ENCODE data around the gene PAQR8.

PAQR8 gene

DNA sequence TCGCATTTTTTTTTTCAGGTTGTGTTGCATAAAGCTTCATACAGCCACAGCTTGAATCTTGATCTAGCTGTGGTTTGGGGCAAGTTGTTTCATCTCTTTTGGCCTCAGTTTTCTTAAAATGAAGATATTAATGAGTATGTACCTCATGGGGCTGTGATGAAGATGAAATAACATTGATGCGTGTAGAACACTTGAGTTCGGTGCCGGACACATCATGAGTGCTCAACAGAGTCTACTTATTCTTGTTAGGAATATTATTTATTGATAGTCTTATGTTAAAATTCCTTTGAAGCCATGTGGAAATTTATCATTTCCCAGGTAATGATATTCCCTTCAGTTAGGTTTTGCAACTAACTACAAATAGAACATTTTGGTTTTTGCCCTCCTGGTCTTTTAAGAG, 3.4 kb downstream of the PAQR8 start:
- Mint-ChIP-seq H3K9me3 (no peaks in the 10 kb centered on the region), H3K27ac (no peak overlapping the region), H3K4me3 (no peak overlapping the region), H3K27me3 (ENCODE audit: low read depth, poor library complexity) (peaks cover 16% of the 10 kb centered on the region), H3K4me1 (peaks cover 33% of the 10 kb centered on the region), H3K36me3 (ENCODE audit: low read depth) (peaks cover 15% of the 10 kb centered on the region)
- no peak for DNase-seq
- TF ChIP-seq, protein P1, sequence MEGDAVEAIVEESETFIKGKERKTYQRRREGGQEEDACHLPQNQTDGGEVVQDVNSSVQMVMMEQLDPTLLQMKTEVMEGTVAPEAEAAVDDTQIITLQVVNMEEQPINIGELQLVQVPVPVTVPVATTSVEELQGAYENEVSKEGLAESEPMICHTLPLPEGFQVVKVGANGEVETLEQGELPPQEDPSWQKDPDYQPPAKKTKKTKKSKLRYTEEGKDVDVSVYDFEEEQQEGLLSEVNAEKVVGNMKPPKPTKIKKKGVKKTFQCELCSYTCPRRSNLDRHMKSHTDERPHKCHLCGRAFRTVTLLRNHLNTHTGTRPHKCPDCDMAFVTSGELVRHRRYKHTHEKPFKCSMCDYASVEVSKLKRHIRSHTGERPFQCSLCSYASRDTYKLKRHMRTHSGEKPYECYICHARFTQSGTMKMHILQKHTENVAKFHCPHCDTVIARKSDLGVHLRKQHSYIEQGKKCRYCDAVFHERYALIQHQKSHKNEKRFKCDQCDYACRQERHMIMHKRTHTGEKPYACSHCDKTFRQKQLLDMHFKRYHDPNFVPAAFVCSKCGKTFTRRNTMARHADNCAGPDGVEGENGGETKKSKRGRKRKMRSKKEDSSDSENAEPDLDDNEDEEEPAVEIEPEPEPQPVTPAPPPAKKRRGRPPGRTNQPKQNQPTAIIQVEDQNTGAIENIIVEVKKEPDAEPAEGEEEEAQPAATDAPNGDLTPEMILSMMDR (IDR thresholded peaks at IDR 0.05) = no peak

DNA sequence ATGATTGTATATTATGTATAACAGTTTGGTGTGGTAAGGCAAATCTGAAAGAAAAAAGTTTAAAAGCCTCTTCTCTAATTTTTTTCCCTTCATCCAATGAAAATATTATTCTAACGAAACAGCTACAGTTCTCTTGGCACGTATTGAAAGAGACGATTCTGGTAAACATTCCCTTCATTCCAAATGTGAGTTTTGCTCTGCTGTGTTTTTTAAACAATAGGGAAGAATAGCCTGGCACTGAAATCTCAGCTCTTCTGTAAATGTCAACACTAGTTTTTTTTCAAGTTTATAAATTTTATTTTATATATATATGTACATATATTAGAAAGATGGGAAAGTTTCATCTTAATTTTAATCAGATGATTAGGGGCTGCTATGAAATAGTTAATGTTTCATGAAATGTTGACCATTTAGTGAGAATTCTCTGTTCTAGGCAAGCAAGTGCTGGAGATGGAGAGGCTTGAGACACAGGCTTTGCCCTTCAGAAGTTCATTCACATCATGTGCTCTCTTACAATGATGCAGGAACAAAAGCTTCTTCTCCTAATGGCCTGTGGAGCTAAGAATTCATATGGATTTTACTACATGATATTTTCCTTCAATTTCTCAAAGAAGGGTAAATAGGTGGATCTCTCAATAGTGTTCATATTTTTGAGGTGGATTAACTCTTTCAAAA, 4.1 kb downstream of the PAQR8 start:
- no peak for DNase-seq
- H3K4me3 Mint-ChIP-seq = no peak overlapping the region

DNA sequence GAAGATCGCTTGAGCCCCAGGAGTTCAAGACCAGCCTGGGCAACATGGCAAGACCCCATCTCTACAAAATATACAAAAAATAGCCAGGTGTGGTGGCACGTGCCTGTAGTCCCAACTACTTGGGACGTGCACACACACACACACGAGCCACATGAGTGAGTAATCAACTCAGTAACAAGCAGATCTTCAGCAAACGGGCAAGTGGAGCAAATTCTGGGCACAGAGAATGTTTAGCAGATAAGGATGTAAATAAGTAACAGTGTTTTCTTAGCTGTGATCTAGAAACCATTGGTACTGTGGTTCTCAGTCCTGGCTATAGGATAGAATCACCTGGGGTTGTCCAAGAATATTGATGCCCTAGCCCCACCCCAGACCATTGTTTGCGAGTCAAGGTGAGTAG, 6.1 kb downstream of the PAQR8 start:
- peaks cover 13% of the 10 kb centered on the region for H3K4me1 Mint-ChIP-seq
- TF ChIP-seq, protein P1 (IDR thresholded peaks at IDR 0.05) = no peak
- H3K9me3 Mint-ChIP-seq = no peaks in the 10 kb centered on the region
- H3K4me3 Mint-ChIP-seq = no peak overlapping the region
- peaks cover 15% of the 10 kb centered on the region for H3K36me3 Mint-ChIP-seq (ENCODE audit: low read depth)
- no peak overlapping the region for H3K27ac Mint-ChIP-seq
- DNase-seq = no peak
- H3K27me3 Mint-ChIP-seq (ENCODE audit: low read depth, poor library complexity) = peaks cover 8% of the 10 kb centered on the region

More for the DNA sequence above, 4.1 kb downstream of the PAQR8 start:
- H3K27ac Mint-ChIP-seq = no peak overlapping the region
- no peaks in the 10 kb centered on the region for H3K9me3 Mint-ChIP-seq
- peaks cover 15% of the 10 kb centered on the region for H3K36me3 Mint-ChIP-seq (ENCODE audit: low read depth)
- H3K4me1 Mint-ChIP-seq = peaks cover 27% of the 10 kb centered on the region
- H3K27me3 Mint-ChIP-seq (ENCODE audit: low read depth, poor library complexity) = peaks cover 16% of the 10 kb centered on the region
- TF ChIP-seq, protein P1 (IDR thresholded peaks at IDR 0.05) = no peak

DNA sequence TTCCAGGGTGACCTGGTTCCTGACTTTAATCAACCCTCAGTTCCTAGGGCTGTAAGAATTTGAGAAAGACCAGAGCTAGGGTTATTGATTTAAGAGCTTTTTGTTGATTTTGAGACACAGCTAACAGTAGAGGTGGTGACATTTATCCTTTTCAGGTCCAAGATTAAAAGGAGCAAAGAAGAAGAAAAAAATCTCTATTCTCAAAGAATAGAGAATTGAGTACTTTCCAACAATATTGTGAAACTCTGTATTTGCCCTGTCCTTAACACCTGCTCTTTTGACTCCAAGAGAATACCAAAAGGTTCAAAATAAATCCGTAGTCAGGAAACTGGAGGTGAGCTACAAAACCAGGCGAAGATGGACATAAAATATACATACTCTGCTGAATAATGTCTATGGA, 7.3 kb downstream of the PAQR8 start:
- Mint-ChIP-seq H3K4me3 (no peak overlapping the region), H3K27ac (no peak overlapping the region), H3K4me1 (peaks cover 5% of the 10 kb centered on the region), H3K36me3 (ENCODE audit: low read depth) (peaks cover 25% of the 10 kb centered on the region), H3K9me3 (peaks cover 5% of the 10 kb centered on the region), H3K27me3 (ENCODE audit: low read depth, poor library complexity) (no peaks in the 10 kb centered on the region)
- no peak for DNase-seq
- TF ChIP-seq, protein P1 (IDR thresholded peaks at IDR 0.05) = no peak

DNA sequence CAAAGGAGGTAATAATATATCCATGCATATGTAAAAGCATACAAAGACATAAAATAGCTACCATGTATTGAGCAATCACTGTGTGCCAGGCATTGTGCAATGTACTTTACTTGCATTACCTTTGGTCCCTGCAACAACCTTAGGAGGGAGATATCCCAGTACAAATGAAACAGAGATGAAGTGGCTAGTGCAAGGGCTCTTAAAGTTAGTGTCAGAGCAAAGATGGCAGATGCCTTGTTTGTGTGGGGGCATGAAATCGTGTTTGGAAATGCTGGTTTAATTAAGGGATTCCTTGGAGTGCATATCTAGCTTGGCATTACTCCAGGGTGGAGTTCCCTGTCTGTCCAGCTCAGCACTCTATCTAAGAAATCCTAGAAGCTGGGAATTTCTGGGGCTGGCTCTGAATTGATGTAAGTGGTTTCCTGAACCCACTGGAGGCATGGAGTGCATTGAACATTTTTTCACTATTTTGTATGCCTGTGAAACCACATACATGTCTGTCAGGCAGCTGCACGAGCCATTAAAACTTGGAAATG, 9.8 kb downstream of the PAQR8 start:
- TF ChIP-seq, protein P1 (IDR thresholded peaks at IDR 0.05) = no peak
- Mint-ChIP-seq H3K4me3 (no peak overlapping the region), H3K4me1 (no peaks in the 10 kb centered on the region), H3K9me3 (peaks cover 9% of the 10 kb centered on the region), H3K27me3 (ENCODE audit: low read depth, poor library complexity) (no peaks in the 10 kb centered on the region), H3K36me3 (ENCODE audit: low read depth) (peaks cover 31% of the 10 kb centered on the region), H3K27ac (no peak overlapping the region)
- DNase-seq = no peak

DNA sequence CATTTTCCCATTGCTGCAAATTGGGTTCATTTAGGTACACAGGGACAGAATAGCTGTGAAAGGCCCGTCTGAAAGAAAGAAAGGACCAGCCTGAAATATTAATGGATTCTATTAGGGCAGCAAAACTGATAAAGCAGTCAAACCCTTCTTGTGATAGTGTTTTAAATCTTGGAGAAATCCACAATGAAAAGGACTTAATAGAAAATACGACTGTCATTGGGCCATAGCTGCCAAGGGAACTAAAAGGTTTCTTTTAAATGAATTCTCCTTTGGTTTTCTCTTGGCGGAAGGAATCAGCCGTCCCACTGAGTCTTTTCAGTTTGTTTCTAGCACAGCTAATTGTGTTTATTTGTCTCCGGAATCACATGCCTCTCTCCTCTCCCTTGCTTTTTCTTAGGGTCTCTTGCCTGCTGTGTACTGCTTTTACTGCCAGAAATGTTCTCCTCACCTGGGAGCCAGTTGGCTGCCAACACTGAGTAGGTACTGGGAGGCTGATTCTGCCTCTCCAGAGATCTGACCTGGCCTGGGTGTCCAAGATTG, 11.3 kb downstream of the PAQR8 start:
- Mint-ChIP-seq H3K4me1 (no peaks in the 10 kb centered on the region), H3K27ac (no peak overlapping the region), H3K9me3 (peaks cover 12% of the 10 kb centered on the region), H3K27me3 (ENCODE audit: low read depth, poor library complexity) (no peaks in the 10 kb centered on the region), H3K36me3 (ENCODE audit: low read depth) (peaks cover 27% of the 10 kb centered on the region), H3K4me3 (no peak overlapping the region)
- no peak for DNase-seq
- TF ChIP-seq, protein P1 (IDR thresholded peaks at IDR 0.05) = no peak

Data from nephron progenitor cell (in vitro differentiated cells).